Osteoblast (primary cell): ENCODE measurements around the gene CYP2A6. TPM values are rescaled to one million over a fixed set of nuclear protein-coding genes. Genes with fewer than 3 reads are reported as not detected.

Experiments
- DNase-seq: peaks from one replicate; pipeline ENCODE4 v3.0.0; 2011; ENCODE audit warnings: low spot score, mixed read lengths; ENCODE audit not compliant: insufficient read length; ENCODE audit errors: missing footprints
- H2AFZ ChIP-seq: 2 replicates; pipeline ENCODE4 v1.6.0; 2011; ENCODE audit warnings: mild to moderate bottlenecking, low read length
- H3K27ac ChIP-seq: 2 replicates; pipeline ENCODE4 v1.5.1; 2011; ENCODE audit warnings: mild to moderate bottlenecking, low read depth, low read length, moderate library complexity
- H3K27me3 ChIP-seq: 2 replicates; pipeline ENCODE4 v1.6.0; 2012; ENCODE audit warnings: mild to moderate bottlenecking, control low read depth, inconsistent platforms, low read length, moderate library complexity; ENCODE audit not compliant: insufficient read depth
- H3K36me3 ChIP-seq: 2 replicates; pipeline ENCODE4 v1.5.1; 2011; ENCODE audit warnings: mild to moderate bottlenecking, low read length, control low read depth, moderate library complexity; ENCODE audit not compliant: insufficient read depth
- H3K4me1 ChIP-seq: 2 replicates; pipeline ENCODE4 v1.5.1; 2011; ENCODE audit warnings: mild to moderate bottlenecking, low read length, control low read depth, moderate library complexity; ENCODE audit not compliant: insufficient read depth
- H3K4me2 ChIP-seq: 2 replicates; pipeline ENCODE4 v1.6.0; 2011; ENCODE audit warnings: mild to moderate bottlenecking, low read length; ENCODE audit not compliant: insufficient read depth
- H3K4me3 ChIP-seq: fragments of 200-600 bp; sonication (generic); 3 replicates; pipeline ENCODE4 v1.5.1; 2012; ENCODE audit warnings: mild to moderate bottlenecking, low read length, inconsistent platforms; ENCODE audit not compliant: insufficient read depth
- H3K79me2 ChIP-seq: 2 replicates; pipeline ENCODE4 v1.6.0; 2012; ENCODE audit warnings: mild to moderate bottlenecking, low read length, control low read depth, inconsistent platforms; ENCODE audit not compliant: insufficient read depth
- H3K9me3 ChIP-seq: 2 replicates; pipeline ENCODE4 v1.5.1; 2011; ENCODE audit warnings: low read depth, low read length, control low read depth
- H4K20me1 ChIP-seq: 2 replicates; pipeline ENCODE4 v1.6.0; 2012; ENCODE audit warnings: mild to moderate bottlenecking, low read length, control low read depth; ENCODE audit not compliant: insufficient read depth
- CTCF ChIP-seq: IDR thresholded peaks from 2 replicates; pipeline ENCODE4 v1.5.1; 2011; ENCODE audit warnings: mild to moderate bottlenecking, low read depth, low read length, moderate library complexity; ENCODE audit errors: extremely low read depth
- total RNA-seq: library from RNA; depleted of rRNA; stranded (reverse); fragments of >200 nt; gene quantifications from 2 replicates; pipeline ENCODE4 v1.2.3, GENCODE V29; 2012

CYP2A6 gene
- total RNA-seq, 1 donor, result not detected

- Histone ChIP-seq H3K4me1 (peaks cover 28% of the 10 kb centered on the region), H3K27ac (peak overlapping the region; percentile 95), H4K20me1 (peaks cover 26% of the 10 kb centered on the region), H3K9me3 (no peaks in the 10 kb centered on the region), H3K36me3 (peaks cover 20% of the 10 kb centered on the region), H2AFZ (peak overlapping the region; percentile 92), H3K4me3 (no peak overlapping the region), H3K27me3 (no peaks in the 10 kb centered on the region), H3K4me2 (peak overlapping the region; percentile 96), H3K79me2 (peaks cover 33% of the 10 kb centered on the region)
- DNase-seq, result peak; percentile 55
- TF ChIP-seq CTCF, result no peak
These were observed 52.9 kb downstream of the CYP2A6 start for GRCh38 chr19:40797166-40797962.

Other genes starting within 250 kb of the CYP2A6 start
- gene LTBP4, start 249.1 kb downstream of the CYP2A6 start, total RNA-seq, result 13.6 and 16.6 TPM in 2 replicates
- gene NUMBL, start 159.8 kb downstream of the CYP2A6 start, total RNA-seq, result 26.8 and 27.7 TPM in 2 replicates
- 32.9 and 34.2 TPM in 2 replicates for gene COQ8B, start 133.6 kb downstream of the CYP2A6 start, total RNA-seq
- gene ITPKC, start 133.3 kb downstream of the CYP2A6 start, total RNA-seq, result 9.8 and 10.0 TPM in 2 replicates
- 1.1 and 1.5 TPM in 2 replicates for gene ACTMAP, start 100.0 kb downstream of the CYP2A6 start, total RNA-seq
- 20.6 and 32.1 TPM in 2 replicates for gene SNRPA, start 99.2 kb downstream of the CYP2A6 start, total RNA-seq
- gene MIA, start 74.9 kb downstream of the CYP2A6 start, total RNA-seq, result 0.72 TPM in 1 of 2 replicates, not detected in the other
- gene RAB4B, start 72.2 kb downstream of the CYP2A6 start, total RNA-seq, result 8.0 and 13.8 TPM in 2 replicates
- gene EGLN2, start 51.3 kb downstream of the CYP2A6 start, total RNA-seq, result 69.8 and 75.1 TPM in 2 replicates
- gene CYP2A7, start 31.8 kb upstream of the CYP2A6 start, total RNA-seq, result not detected in 2 replicates
- not detected in 2 replicates for gene CYP2B6, start 140.8 kb upstream of the CYP2A6 start, total RNA-seq
- not detected in 2 replicates for gene CYP2A13, start 238.0 kb upstream of the CYP2A6 start, total RNA-seq